K562 (cell line): ENCODE measurements around the gene CTSZ. TPM values are rescaled to one million over a fixed set of nuclear protein-coding genes. Genes with fewer than 3 reads are reported as not detected.

Source experiments
- BDP1 ChIP-seq: IDR thresholded peaks from 3 replicates; pipeline ENCODE4 v1.6.1; 2011; ENCODE audit not compliant: insufficient read length, insufficient read depth
- DIDO1 ChIP-seq: fragments of 450-650 bp; IDR thresholded peaks from 2 replicates; pipeline ENCODE4 v1.6.1; 2016; ENCODE audit warnings: low read depth, missing biosample characterization, missing genetic modification characterization
- FIP1L1 ChIP-seq: fragments of 200-400 bp; formaldehyde crosslinking; IDR thresholded peaks from 2 replicates; pipeline ENCODE4 v1.6.1; 2018; ENCODE audit warnings: mild to moderate bottlenecking, low read depth, low read length; ENCODE audit not compliant: poor library complexity, severe bottlenecking
- NFIX ChIP-seq: fragments of 250-450 bp; sonication (Bioruptor Pico); IDR thresholded peaks from 2 replicates; pipeline ENCODE4 v1.4.0; 2020; ENCODE audit warnings: low read depth, mild to moderate bottlenecking, moderate library complexity
- RBFOX2 ChIP-seq: fragments of 200-400 bp; formaldehyde crosslinking; IDR thresholded peaks from 2 replicates; pipeline ENCODE4 v1.6.1; 2017; ENCODE audit warnings: low read depth, mild to moderate bottlenecking, low read length, moderate library complexity
- SRSF9 ChIP-seq: fragments of 200-400 bp; formaldehyde crosslinking; IDR thresholded peaks from 2 replicates; pipeline ENCODE4 v1.6.1; 2017; ENCODE audit warnings: low read depth, low read length, borderline replicate concordance
- ZNF140 ChIP-seq: fragments of 250-450 bp; sonication (Bioruptor Pico); IDR thresholded peaks from 2 replicates; pipeline ENCODE4 v1.8.0; 2021; ENCODE audit warnings: moderate library complexity, mild to moderate bottlenecking, inconsistent platforms
- ZNF766 ChIP-seq: fragments of 200-800 bp; sonication (Bioruptor generic); conservative IDR thresholded peaks from 2 replicates; pipeline ENCODE4 v1.6.1; 2016; ENCODE audit warnings: missing genetic modification characterization, missing compliant biosample characterization
- polyA plus RNA-seq, 8 experiments: library from polyadenylated mRNA; depleted of rRNA in 4 of 8; stranded (reverse) in 5 of 8; unstranded in 3 of 8; fragments of >200 nt; fragmentation: Nextera tagmentation in 2 of 8; fragmentation: Illumina TruSeq in 1 of 8; extraction: Ambion mirVana in 2 of 8; extraction: Trizol in 1 of 8; gene quantifications; 2 replicates each; pipeline versions ENCODE4 v1.2.1 to v1.2.3, GENCODE V29; 2011 to 2014; ENCODE audit warnings: inconsistent platforms in 1 of 8, missing spikeins in 1 of 8
- total RNA-seq, 7 experiments: library from RNA; depleted of rRNA in 6 of 7; stranded (reverse); fragments of >200 nt in 6 of 7; fragmentation: Illumina TruSeq in 2 of 7; extraction: Trizol in 2 of 7; gene quantifications; 2 replicates each; pipeline versions ENCODE4 v1.2.1 to v1.2.3, GENCODE V29; 2011 to 2021; ENCODE audit warnings: low replicate concordance in 1 of 7
- TF ChIP-seq, protein P1 (sequence below): sonication (generic); formaldehyde crosslinking; IDR thresholded peaks from 2 replicates; pipeline ENCODE4 v1.8.0; 2022; ENCODE audit warnings: missing genetic modification reagents, mild to moderate bottlenecking, moderate library complexity, borderline replicate concordance
- TF ChIP-seq, protein P2 (sequence below): fragments of 450-650 bp; formaldehyde crosslinking; IDR thresholded peaks from 2 replicates; pipeline ENCODE4 v1.4.0; 2022; ENCODE audit warnings: mild to moderate bottlenecking, moderate library complexity
- TF ChIP-seq, protein P3 (sequence below), 3 experiments: IDR thresholded peaks in 2 of 3; conservative IDR thresholded peaks in 1 of 3; 2 replicates each; pipeline ENCODE4 v1.5.1; 2011 to 2012; ENCODE audit warnings: low read length in 3 of 3, mild to moderate bottlenecking in 3 of 3, control low read depth in 2 of 3, improper control_type of control experiment in 1 of 3, inconsistent platforms in 1 of 3, low read depth in 1 of 3, mixed read lengths in 1 of 3, moderate library complexity in 1 of 3; ENCODE audit not compliant: insufficient read depth in 2 of 3
- TF ChIP-seq, protein P4 (sequence below), 2 experiments: fragments of 450-650 bp; IDR thresholded peaks; 2 replicates each; pipeline ENCODE4 v1.6.1; 2016; ENCODE audit warnings: mild to moderate bottlenecking in 2 of 2, borderline replicate concordance in 1 of 2, low read depth in 1 of 2, moderate library complexity in 1 of 2

CTSZ gene
- total and polyA plus RNA-seq, 9 of the 15 experiments (the other 6 are each of a cell fraction or from before 2014, with no cell fraction given), result 1.6 to 143 (median 82.8) TPM

DNA sequence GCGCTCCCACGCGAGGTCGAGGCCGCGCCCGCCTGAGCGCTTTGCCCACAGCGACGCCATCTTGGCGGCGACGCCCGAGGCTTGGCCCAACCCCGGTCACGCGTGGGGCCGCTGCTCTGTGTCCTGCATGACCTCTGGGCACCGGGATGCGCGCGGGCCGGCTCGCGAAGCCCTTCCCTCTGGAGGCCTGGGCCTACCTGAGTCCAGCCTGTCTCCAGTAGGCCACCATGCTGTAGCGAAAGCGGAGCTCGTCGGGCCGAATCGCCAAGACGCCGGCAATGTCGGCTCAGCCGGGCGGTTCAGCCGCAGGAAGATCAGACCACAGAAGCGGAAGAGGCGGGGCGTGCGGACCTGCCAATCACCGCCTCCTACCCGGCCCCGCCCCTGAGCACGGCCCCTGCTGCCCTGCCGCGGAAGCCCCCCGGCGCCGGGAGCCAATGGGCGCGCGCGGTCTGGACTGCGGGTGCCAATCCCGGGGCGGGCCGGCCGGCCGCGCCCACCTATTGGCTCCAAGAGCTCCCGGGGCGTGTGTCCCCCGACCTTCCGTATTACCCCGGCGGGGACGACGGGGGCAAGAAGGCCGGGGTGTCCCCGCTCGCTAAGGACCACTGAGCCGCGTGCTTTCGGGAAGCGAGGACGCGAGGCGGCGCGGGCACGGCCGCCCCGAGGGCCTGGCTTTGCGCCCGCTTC, 25.1 kb upstream of the CTSZ start, which contains the start of gene ATP5F1E (continued):
- TF ChIP-seq, protein P1, sequence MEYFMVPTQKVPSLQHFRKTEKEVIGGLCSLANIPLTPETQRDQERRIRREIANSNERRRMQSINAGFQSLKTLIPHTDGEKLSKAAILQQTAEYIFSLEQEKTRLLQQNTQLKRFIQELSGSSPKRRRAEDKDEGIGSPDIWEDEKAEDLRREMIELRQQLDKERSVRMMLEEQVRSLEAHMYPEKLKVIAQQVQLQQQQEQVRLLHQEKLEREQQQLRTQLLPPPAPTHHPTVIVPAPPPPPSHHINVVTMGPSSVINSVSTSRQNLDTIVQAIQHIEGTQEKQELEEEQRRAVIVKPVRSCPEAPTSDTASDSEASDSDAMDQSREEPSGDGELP (CRISPR knock-in tag), result peak; percentile 84
- TF ChIP-seq SRSF9 (no peak), ZNF766 (CRISPR knock-in tag) (peak; percentile 98), NFIX (CRISPR knock-in tag) (no peak), RBFOX2 (peak; percentile 98), DIDO1 (0 out of 2 replicates have a peak, but pooled peaks have one; percentile 37), FIP1L1 (peak; percentile 63), ZNF140 (CRISPR knock-in tag) (peak; percentile 94), BDP1 (no peak)
- TF ChIP-seq, protein P2, sequence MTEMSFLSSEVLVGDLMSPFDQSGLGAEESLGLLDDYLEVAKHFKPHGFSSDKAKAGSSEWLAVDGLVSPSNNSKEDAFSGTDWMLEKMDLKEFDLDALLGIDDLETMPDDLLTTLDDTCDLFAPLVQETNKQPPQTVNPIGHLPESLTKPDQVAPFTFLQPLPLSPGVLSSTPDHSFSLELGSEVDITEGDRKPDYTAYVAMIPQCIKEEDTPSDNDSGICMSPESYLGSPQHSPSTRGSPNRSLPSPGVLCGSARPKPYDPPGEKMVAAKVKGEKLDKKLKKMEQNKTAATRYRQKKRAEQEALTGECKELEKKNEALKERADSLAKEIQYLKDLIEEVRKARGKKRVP, result peak; percentile 92
- TF ChIP-seq, protein P3, sequence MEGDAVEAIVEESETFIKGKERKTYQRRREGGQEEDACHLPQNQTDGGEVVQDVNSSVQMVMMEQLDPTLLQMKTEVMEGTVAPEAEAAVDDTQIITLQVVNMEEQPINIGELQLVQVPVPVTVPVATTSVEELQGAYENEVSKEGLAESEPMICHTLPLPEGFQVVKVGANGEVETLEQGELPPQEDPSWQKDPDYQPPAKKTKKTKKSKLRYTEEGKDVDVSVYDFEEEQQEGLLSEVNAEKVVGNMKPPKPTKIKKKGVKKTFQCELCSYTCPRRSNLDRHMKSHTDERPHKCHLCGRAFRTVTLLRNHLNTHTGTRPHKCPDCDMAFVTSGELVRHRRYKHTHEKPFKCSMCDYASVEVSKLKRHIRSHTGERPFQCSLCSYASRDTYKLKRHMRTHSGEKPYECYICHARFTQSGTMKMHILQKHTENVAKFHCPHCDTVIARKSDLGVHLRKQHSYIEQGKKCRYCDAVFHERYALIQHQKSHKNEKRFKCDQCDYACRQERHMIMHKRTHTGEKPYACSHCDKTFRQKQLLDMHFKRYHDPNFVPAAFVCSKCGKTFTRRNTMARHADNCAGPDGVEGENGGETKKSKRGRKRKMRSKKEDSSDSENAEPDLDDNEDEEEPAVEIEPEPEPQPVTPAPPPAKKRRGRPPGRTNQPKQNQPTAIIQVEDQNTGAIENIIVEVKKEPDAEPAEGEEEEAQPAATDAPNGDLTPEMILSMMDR (IDR thresholded peaks at IDR 0.05 in 2 of 3, conservative IDR thresholded peaks at IDR 0.05 in 1 of 3; ENCODE audit: insufficient read depth in 2 of 3, low read depth in 1 of 3, low read length in 3 of 3), result no peak
- TF ChIP-seq, protein P4, sequence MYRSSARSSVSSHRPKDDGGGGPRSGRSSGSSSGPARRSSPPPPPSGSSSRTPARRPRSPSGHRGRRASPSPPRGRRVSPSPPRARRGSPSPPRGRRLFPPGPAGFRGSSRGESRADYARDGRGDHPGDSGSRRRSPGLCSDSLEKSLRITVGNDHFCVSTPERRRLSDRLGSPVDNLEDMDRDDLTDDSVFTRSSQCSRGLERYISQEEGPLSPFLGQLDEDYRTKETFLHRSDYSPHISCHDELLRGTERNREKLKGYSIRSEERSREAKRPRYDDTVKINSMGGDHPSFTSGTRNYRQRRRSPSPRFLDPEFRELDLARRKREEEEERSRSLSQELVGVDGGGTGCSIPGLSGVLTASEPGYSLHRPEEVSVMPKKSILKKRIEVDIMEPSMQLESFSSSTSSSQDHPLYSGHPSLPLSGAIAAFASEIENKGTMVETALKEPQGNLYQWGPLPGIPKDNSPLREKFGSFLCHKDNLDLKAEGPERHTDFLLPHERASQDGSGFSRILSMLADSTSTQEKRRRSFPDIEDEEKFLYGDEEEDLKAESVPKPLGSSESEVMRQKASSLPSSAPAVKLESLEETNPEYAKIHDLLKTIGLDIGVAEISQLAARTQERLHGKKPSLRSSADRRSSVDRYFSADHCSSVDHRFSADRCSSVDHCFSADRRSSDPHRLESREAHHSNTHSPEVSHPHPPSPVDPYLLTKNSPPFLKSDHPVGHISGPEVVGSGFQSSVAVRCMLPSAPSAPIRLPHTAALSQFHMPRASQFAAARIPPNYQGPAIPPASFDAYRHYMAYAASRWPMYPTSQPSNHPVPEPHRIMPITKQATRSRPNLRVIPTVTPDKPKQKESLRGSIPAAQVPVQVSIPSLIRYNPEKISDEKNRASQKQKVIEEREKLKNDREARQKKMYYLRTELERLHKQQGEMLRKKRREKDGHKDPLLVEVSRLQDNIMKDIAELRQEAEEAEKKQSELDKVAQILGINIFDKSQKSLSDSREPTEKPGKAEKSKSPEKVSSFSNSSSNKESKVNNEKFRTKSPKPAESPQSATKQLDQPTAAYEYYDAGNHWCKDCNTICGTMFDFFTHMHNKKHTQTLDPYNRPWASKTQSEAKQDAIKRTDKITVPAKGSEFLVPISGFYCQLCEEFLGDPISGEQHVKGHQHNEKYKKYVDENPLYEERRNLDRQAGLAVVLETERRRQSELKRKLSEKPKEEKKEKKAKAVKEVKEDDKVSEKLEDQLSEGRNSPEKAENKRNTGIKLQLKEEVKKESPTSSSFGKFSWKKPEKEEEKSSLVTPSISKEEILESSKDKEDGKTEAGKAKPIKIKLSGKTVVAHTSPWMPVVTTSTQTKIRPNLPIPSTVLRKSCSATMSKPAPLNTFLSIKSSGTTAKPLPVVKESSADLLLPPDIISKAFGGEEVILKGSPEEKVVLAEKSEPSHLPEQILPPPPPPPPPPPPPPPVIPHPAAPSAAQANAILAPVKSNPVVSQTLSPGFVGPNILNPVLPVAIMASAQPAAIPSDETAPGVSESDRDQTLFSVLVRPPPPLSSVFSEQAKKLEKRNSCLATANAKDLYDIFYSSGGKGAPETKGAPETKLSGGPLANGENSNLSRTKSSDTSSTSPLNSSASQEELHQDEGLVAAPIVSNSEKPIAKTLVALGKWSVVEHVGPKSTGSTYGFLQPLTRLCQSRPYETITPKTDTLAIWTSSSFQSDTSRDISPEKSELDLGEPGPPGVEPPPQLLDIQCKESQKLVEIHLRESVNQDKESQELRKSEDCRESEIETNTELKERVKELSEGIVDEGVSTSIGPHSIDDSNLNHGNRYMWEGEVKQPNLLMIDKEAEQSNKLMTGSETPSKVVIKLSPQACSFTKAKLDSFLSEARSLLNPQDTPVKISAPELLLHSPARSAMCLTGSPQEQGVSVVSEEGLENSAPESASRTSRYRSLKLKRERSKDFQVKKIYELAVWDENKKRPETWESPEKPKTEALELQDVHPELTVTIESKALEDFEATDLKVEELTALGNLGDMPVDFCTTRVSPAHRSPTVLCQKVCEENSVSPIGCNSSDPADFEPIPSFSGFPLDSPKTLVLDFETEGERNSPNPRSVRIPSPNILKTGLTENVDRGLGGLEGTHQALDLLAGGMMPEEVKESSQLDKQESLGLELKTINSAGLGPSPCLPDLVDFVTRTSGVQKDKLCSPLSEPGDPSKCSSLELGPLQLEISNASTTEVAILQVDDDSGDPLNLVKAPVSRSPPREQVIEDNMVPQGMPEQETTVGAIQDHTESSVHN (IDR thresholded peaks at IDR 0.05; ENCODE audit: borderline replicate concordance in 1 of 2, low read depth in 1 of 2), result no peak
